GM12878 (cell line): ENCODE results near the gene STRC. TPM values are rescaled to one million over a fixed set of nuclear protein-coding genes. Genes with fewer than 3 reads are reported as not detected.
"Not testable (repeated sequence)": the region's sequence is repeated elsewhere in the genome, so short reads cannot be mapped to it uniquely, and the experiment has no call there.

ENCODE experiments used
- ATAC-seq: fragments of 200-7000 bp; cut with Tn5 transposase; 3 replicates; pipeline ENCODE4 v1.9.1; 2020; ENCODE audit warnings: mild to moderate bottlenecking, moderate library complexity
- BruUV-seq: library from RNA; stranded (reverse); fragments of 400-500 nt; replicated peaks from 2 replicates; lab custom pipeline; 2021; lab: Mats Ljungman, UMichigan
- CTCF ChIA-PET: fragments of 300-600 bp; sonication (Branson Sonifier 250); formaldehyde crosslinking; extraction: SDS; loops from one replicate; lab custom pipeline; 2021; ENCODE audit warnings: inconsistent platforms; lab: Yijun Ruan, JAX
- POLR2A ChIA-PET: fragments of 350-600 bp; formaldehyde crosslinking; extraction: SDS; loops from one replicate; lab custom pipeline; 2021; ENCODE audit warnings: inconsistent platforms; lab: Charles Lee
- RAD21 ChIA-PET: fragments of 300-600 bp; sonication (Branson Sonifier 250); formaldehyde crosslinking; loops from one replicate; lab custom pipeline; 2023; ENCODE audit warnings: antibody characterized with exemption; ENCODE audit not compliant: unreplicated experiment; lab: Charles Lee
- SMC1A ChIA-PET: fragments of 300-600 bp; sonication (Branson Sonifier 250); formaldehyde crosslinking; loops from one replicate; lab custom pipeline; 2023; ENCODE audit not compliant: unreplicated experiment, uncharacterized antibody; lab: Charles Lee
- DNase-seq: peaks from one replicate; pipeline ENCODE4 v3.0.0-alpha.2; 2011; ENCODE audit warnings: low read depth, low spot score
- FAIRE-seq: peaks from 3 replicates; lab custom pipeline; 2011; peaks lifted over from hg19 to GRCh38; lab: Jason Lieb, UNC
- H2AFZ ChIP-seq: 2 replicates; pipeline ENCODE4 v1.6.0; 2011; ENCODE audit warnings: low read depth, low read length, control low read depth; ENCODE audit not compliant: control insufficient read depth
- H3K27ac ChIP-seq: 2 replicates; pipeline ENCODE4 v1.5.1; 2011; ENCODE audit warnings: control low read depth; ENCODE audit not compliant: control insufficient read depth, insufficient read depth
- H3K27me3 ChIP-seq, 2 experiments: replicated peaks in 1 of 2; 2 replicates each; pipeline versions ENCODE4 v1.6.0 to v1.6.1; 2011; ENCODE audit warnings: low read length in 1 of 2; ENCODE audit not compliant: control insufficient read depth in 2 of 2, insufficient read depth in 2 of 2
- H3K36me3 ChIP-seq, 2 experiments: 2 replicates each; pipeline ENCODE4 v1.5.1; 2011; ENCODE audit warnings: low read length in 1 of 2; ENCODE audit not compliant: control insufficient read depth in 2 of 2, insufficient read depth in 2 of 2
- H3K4me1 ChIP-seq: 2 replicates; pipeline ENCODE4 v1.6.1; 2011; ENCODE audit warnings: mild to moderate bottlenecking, low read length, moderate library complexity, mixed read lengths; ENCODE audit not compliant: control insufficient read depth, insufficient read depth
- H3K4me2 ChIP-seq: 2 replicates; pipeline ENCODE4 v1.6.0; 2011; ENCODE audit warnings: control low read depth; ENCODE audit not compliant: control insufficient read depth, insufficient read depth
- H3K4me3 ChIP-seq: fragments of 200-600 bp; sonication (generic); 2 replicates; pipeline ENCODE4 v1.5.1; 2016
- H3K79me2 ChIP-seq: 2 replicates; pipeline ENCODE4 v1.6.0; 2011; ENCODE audit warnings: low read length; ENCODE audit not compliant: control insufficient read depth, insufficient read depth
- H3K9ac ChIP-seq: 2 replicates; pipeline ENCODE4 v1.8.0; 2011; ENCODE audit warnings: low read length, control low read depth, mixed read lengths; ENCODE audit not compliant: control insufficient read depth, insufficient read depth
- H3K9me3 ChIP-seq: replicated peaks from 3 replicates; pipeline ENCODE4 v1.5.1; 2011; ENCODE audit warnings: mild to moderate bottlenecking, low read length; ENCODE audit not compliant: control insufficient read depth, insufficient read depth
- H4K20me1 ChIP-seq: 2 replicates; pipeline ENCODE4 v1.6.0; 2011; ENCODE audit not compliant: control insufficient read depth, insufficient read depth
- NR2F1 ChIP-seq: fragments of 450-650 bp; conservative IDR thresholded peaks from 2 replicates; pipeline ENCODE4 v1.6.1; 2017; ENCODE audit warnings: mild to moderate bottlenecking
- SP1 ChIP-seq: IDR thresholded peaks from one replicate; pipeline ENCODE4 v1.6.1; 2011; ENCODE audit warnings: low read depth, low read length
- STAT1 ChIP-seq: fragments of 450-650 bp; conservative IDR thresholded peaks from 2 replicates; pipeline ENCODE4 v1.6.1; 2014; ENCODE audit warnings: antibody characterized with exemption, mild to moderate bottlenecking
- ZBED1 ChIP-seq: IDR thresholded peaks from 2 replicates; pipeline ENCODE4 v1.6.1; 2016; ENCODE audit warnings: borderline replicate concordance
- WGBS: methylation state at CpG from one replicate; pipeline ENCODE4 v1.1.6; 2016; ENCODE audit warnings: low lambda C conversion rate; ENCODE audit not compliant: insufficient replicate concordance, insufficient coverage; ENCODE audit errors: missing lambda C conversion rate; 5-methylcytosine and 5-hydroxymethylcytosine counted together
- in situ Hi-C: fragments of 300-500 bp; cut with MboI; formaldehyde crosslinking; loops from 9 replicates; pipeline ENCODE4 v1.14.3; 2018; ENCODE audit warnings: mixed read lengths
- intact Hi-C: fragments of 100-400 bp; cut with micrococcal nuclease; formaldehyde crosslinking; loops from one replicate; pipeline ENCODE4 v1.14.2; 2022; ENCODE audit not compliant: unreplicated experiment
- polyA plus RNA-seq, 11 experiments: library from polyadenylated mRNA; depleted of rRNA in 4 of 11; unstranded in 6 of 11; stranded (reverse) in 5 of 11; fragments of >200 nt; fragmentation: Nextera tagmentation in 4 of 11; fragmentation: Illumina TruSeq in 1 of 11; extraction: Ambion mirVana in 4 of 11; extraction: Trizol in 1 of 11; gene quantifications; 1 replicate in 1 of 11; 2 replicates in 10 of 11; pipeline versions ENCODE4 v1.2.1 to v1.2.3, GENCODE V29; 2011 to 2016; ENCODE audit warnings: inconsistent platforms in 2 of 11, missing spikeins in 2 of 11, low read depth in 1 of 11
- total RNA-seq, 4 experiments: library from RNA; depleted of rRNA in 3 of 4; stranded (reverse); fragments of >200 nt in 3 of 4; fragmentation: Illumina TruSeq in 1 of 4; extraction: Trizol in 1 of 4; gene quantifications; 2 replicates each; pipeline versions ENCODE4 v1.2.1 to v1.2.3, GENCODE V29; 2013 to 2021
- TF ChIP-seq, protein P1 (sequence below): fragments of 450-650 bp; IDR thresholded peaks from 2 replicates; pipeline ENCODE4 v1.6.1; 2018; ENCODE audit warnings: borderline replicate concordance, mild to moderate bottlenecking; ENCODE audit not compliant: partially characterized antibody

The STRC gene
- total and polyA plus RNA-seq, 10 of the 15 experiments (the other 5 are each of a cell fraction or from before 2014, with no cell fraction given), result 0.04 to 0.45 (median 0.21) TPM; not detected in 1

DNA sequence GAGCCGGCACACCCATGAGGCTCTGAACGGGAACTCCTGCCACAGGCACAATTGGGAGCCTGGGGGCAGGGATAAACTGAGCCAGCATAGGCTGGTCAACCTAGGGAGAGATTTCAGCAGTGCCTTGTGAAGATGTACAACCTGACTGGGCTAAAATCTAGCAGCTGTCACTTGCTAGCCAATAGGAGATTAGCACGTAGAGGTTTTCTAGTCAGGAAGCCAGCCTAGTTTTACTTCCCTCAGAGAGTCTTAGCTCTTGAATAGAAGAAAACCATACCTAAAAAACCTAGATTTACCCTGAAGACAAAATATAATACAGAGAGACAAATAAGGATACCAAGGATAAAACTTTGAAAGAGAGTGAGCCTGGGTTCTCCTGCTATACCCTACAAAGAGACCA, 55.8 kb downstream of the STRC start:
- BruUV-seq, result not testable (repeated sequence)
- WGBS, result no CpG with 5 or more reads among the region's 3 CpGs

DNA sequence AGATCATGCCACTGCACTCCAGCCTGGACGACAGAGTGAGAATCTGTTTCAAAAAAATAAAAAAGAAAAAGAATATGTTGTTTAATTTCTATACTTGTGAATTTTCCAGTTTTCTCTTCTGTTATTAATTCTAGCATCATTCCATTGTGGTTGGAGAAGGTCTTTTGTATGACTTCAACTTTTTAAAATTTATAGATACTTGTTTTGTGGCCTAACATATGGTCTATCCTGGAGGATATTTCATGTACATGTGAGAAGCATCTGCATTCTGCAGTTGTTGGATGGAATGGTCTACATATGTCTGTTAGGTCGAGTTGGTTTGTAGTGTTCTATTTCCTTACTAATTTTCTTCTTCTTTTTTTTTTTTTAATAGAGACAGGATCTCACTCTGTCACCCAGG, 65.6 kb downstream of the STRC start:
- Histone ChIP-seq H2AFZ (no peak overlapping the region), H4K20me1 (no peaks in the 10 kb centered on the region), H3K79me2 (no peaks in the 10 kb centered on the region), H3K27me3 (no peaks in the 10 kb centered on the region), H3K4me1 (no peaks in the 10 kb centered on the region), H3K27ac (no peak overlapping the region), H3K4me2 (no peak overlapping the region), H3K9ac (no peak overlapping the region), H3K9me3 (no peaks in the 10 kb centered on the region), H3K4me3 (no peak overlapping the region), H3K36me3 (peaks cover 0 to 5% of the 10 kb centered on the region in 2 experiments; a peak in 1 of 4 replicates)
- ChIA-PET CTCF (no interaction called here), SMC1A (interaction anchor here (0.6 kb wide), 1 partner anchor 632 kb away, joined by 3 read pairs; no protein-coding TSS in a partner anchor), RAD21 (no interaction called here), POLR2A (interaction anchor here (0.6 kb wide), 2 partner anchors 197 to 198 kb away, joined by 3 to 4 read pairs; no protein-coding TSS in a partner anchor)
- no peak for FAIRE-seq
- no TSS peak for BruUV-seq
- intact Hi-C loops (no loop called here), in situ Hi-C loops (no loop called here)
- no peak for ATAC-seq
- DNase-seq, result no peak
- TF ChIP-seq ZBED1 (no peak), SP1 (no peak), NR2F1 (no peak), STAT1 (no peak)
- TF ChIP-seq, protein P1, sequence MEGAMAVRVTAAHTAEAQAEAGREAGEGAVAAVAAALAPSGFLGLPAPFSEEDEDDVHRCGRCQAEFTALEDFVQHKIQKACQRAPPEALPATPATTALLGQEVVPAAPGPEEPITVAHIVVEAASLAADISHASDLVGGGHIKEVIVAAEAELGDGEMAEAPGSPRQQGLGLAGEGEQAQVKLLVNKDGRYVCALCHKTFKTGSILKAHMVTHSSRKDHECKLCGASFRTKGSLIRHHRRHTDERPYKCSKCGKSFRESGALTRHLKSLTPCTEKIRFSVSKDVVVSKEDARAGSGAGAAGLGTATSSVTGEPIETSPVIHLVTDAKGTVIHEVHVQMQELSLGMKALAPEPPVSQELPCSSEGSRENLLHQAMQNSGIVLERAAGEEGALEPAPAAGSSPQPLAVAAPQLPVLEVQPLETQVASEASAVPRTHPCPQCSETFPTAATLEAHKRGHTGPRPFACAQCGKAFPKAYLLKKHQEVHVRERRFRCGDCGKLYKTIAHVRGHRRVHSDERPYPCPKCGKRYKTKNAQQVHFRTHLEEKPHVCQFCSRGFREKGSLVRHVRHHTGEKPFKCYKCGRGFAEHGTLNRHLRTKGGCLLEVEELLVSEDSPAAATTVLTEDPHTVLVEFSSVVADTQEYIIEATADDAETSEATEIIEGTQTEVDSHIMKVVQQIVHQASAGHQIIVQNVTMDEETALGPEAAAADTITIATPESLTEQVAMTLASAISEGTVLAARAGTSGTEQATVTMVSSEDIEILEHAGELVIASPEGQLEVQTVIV, result no peak
- 72% methylated on average over 2 of the region's 2 CpGs for WGBS

More for the DNA sequence above, 55.8 kb downstream of the STRC start:
- in situ Hi-C loops, RAD21 ChIA-PET, CTCF ChIA-PET, H3K4me3 ChIP-seq, H3K27ac ChIP-seq, H3K9ac ChIP-seq, SMC1A ChIA-PET, H2AFZ ChIP-seq, H3K9me3 ChIP-seq, intact Hi-C loops, H3K4me1 ChIP-seq, DNase-seq, H3K27me3 ChIP-seq, H3K36me3 ChIP-seq, H3K79me2 ChIP-seq, H3K4me2 ChIP-seq, H4K20me1 ChIP-seq, POLR2A ChIA-PET: not testable (repeated sequence)
- FAIRE-seq (peak; percentile 54), ATAC-seq (peak; percentile 40; the same call in 2 of the 3 replicates)
